SK-N-SH treated with all-trans-retinoic acid at 6 μM for 48 hours (cell line): ENCODE measurements around the gene ATAD5.
"Not testable (repeated sequence)": the region's sequence is repeated elsewhere in the genome, so short reads cannot be mapped to it uniquely, and the experiment has no call there.

Source experiments
- ARNTL ChIP-seq: fragments of 450-650 bp; formaldehyde crosslinking; IDR thresholded peaks from 2 replicates; pipeline ENCODE4 v1.5.0; 2020; ENCODE audit warnings: low read depth, mild to moderate bottlenecking, moderate library complexity, borderline replicate concordance
- BACH2 ChIP-seq: fragments of 250-450 bp; sonication (Bioruptor Pico); IDR thresholded peaks from 2 replicates; pipeline ENCODE4 v1.9.0; 2021; ENCODE audit warnings: mild to moderate bottlenecking, borderline replicate concordance
- CREB5 ChIP-seq: fragments of 250-450 bp; sonication (Bioruptor Pico); IDR thresholded peaks from 2 replicates; pipeline ENCODE4 v1.5.1; 2020; ENCODE audit warnings: low read depth, mild to moderate bottlenecking, moderate library complexity
- CSRNP3 ChIP-seq: fragments of 250-450 bp; sonication (Bioruptor Pico); IDR thresholded peaks from 2 replicates; pipeline ENCODE4 v1.5.1; 2021; ENCODE audit warnings: mild to moderate bottlenecking, moderate library complexity
- GLIS3 ChIP-seq: fragments of 250-450 bp; sonication (Bioruptor Pico); IDR thresholded peaks from 2 replicates; pipeline ENCODE4 v1.5.0; 2020; ENCODE audit warnings: mild to moderate bottlenecking, moderate library complexity
- OSR1 ChIP-seq: fragments of 250-450 bp; sonication (Bioruptor Pico); IDR thresholded peaks from 2 replicates; pipeline ENCODE4 v1.8.0; 2022; ENCODE audit warnings: moderate library complexity, mild to moderate bottlenecking, inconsistent platforms
- POU6F1 ChIP-seq: fragments of 250-450 bp; sonication (Bioruptor Pico); IDR thresholded peaks from 2 replicates; pipeline ENCODE4 v1.8.0; 2021; ENCODE audit warnings: low read depth, mild to moderate bottlenecking, moderate library complexity, borderline replicate concordance
- RARB ChIP-seq: fragments of 250-450 bp; sonication (Bioruptor Pico); IDR thresholded peaks from 2 replicates; pipeline ENCODE4 v1.8.0; 2021; ENCODE audit warnings: mild to moderate bottlenecking, moderate library complexity
- SNAI2 ChIP-seq: fragments of 250-450 bp; sonication (Bioruptor Pico); IDR thresholded peaks from 2 replicates; pipeline ENCODE4 v1.5.0; 2020; ENCODE audit warnings: mild to moderate bottlenecking, moderate library complexity
- ZFP3 ChIP-seq: fragments of 250-450 bp; sonication (Bioruptor Pico); IDR thresholded peaks from 2 replicates; pipeline ENCODE4 v1.5.0; 2020; ENCODE audit warnings: mild to moderate bottlenecking, moderate library complexity
- ZNF8 ChIP-seq: fragments of 450-650 bp; formaldehyde crosslinking; IDR thresholded peaks from 2 replicates; pipeline ENCODE4 v1.5.0; 2020; ENCODE audit warnings: mild to moderate bottlenecking, moderate library complexity
- TF ChIP-seq, protein P1 (sequence below): fragments of 250-450 bp; sonication (Bioruptor Pico); IDR thresholded peaks from 2 replicates; pipeline ENCODE4 v1.8.0; 2020; ENCODE audit warnings: mild to moderate bottlenecking, moderate library complexity, borderline replicate concordance

GRCh38 chr17:30814236-30814635 is 17.5 kb upstream of the ATAD5 start:
- not testable (repeated sequence) for TF ChIP-seq CSRNP3 (CRISPR knock-in tag); CREB5 (CRISPR knock-in tag); RARB (CRISPR knock-in tag); GLIS3 (CRISPR knock-in tag); OSR1 (CRISPR knock-in tag); ARNTL (CRISPR knock-in tag); ZNF8 (CRISPR knock-in tag); ZFP3; POU6F1 (CRISPR knock-in tag); BACH2 (CRISPR knock-in tag); SNAI2
- TF ChIP-seq, protein P1, sequence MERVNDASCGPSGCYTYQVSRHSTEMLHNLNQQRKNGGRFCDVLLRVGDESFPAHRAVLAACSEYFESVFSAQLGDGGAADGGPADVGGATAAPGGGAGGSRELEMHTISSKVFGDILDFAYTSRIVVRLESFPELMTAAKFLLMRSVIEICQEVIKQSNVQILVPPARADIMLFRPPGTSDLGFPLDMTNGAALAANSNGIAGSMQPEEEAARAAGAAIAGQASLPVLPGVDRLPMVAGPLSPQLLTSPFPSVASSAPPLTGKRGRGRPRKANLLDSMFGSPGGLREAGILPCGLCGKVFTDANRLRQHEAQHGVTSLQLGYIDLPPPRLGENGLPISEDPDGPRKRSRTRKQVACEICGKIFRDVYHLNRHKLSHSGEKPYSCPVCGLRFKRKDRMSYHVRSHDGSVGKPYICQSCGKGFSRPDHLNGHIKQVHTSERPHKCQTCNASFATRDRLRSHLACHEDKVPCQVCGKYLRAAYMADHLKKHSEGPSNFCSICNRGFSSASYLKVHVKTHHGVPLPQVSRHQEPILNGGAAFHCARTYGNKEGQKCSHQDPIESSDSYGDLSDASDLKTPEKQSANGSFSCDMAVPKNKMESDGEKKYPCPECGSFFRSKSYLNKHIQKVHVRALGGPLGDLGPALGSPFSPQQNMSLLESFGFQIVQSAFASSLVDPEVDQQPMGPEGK (CRISPR knock-in tag) = not testable (repeated sequence)
